ENCODE data around the gene MT2A.

DNA sequence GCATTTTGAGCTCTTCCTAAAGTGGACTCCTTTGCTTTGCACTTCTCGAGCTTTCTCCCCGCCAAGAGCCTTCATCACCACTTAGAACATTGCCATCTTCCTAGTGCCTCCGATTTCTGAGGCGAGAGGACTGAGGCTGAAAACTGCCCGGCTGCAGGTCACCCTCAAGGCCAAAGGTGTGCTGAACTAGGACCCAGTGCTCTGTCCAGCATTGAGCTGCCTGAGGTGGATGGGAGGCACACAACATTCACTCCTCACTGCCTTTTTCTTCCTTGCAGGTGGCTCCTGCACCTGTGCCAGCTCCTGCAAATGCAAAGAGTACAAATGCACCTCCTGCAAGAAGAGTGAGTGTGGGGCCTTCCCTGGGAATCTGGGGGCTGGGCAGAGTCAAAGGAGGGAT lies 35.4 kb downstream of the MT2A start:
- TF ChIP-seq, protein P1, sequence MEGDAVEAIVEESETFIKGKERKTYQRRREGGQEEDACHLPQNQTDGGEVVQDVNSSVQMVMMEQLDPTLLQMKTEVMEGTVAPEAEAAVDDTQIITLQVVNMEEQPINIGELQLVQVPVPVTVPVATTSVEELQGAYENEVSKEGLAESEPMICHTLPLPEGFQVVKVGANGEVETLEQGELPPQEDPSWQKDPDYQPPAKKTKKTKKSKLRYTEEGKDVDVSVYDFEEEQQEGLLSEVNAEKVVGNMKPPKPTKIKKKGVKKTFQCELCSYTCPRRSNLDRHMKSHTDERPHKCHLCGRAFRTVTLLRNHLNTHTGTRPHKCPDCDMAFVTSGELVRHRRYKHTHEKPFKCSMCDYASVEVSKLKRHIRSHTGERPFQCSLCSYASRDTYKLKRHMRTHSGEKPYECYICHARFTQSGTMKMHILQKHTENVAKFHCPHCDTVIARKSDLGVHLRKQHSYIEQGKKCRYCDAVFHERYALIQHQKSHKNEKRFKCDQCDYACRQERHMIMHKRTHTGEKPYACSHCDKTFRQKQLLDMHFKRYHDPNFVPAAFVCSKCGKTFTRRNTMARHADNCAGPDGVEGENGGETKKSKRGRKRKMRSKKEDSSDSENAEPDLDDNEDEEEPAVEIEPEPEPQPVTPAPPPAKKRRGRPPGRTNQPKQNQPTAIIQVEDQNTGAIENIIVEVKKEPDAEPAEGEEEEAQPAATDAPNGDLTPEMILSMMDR (IDR thresholded peaks at IDR 0.05), result 0 out of 2 replicates have a peak, but pooled peaks have one; percentile 28
- TF ChIP-seq, protein P2, sequence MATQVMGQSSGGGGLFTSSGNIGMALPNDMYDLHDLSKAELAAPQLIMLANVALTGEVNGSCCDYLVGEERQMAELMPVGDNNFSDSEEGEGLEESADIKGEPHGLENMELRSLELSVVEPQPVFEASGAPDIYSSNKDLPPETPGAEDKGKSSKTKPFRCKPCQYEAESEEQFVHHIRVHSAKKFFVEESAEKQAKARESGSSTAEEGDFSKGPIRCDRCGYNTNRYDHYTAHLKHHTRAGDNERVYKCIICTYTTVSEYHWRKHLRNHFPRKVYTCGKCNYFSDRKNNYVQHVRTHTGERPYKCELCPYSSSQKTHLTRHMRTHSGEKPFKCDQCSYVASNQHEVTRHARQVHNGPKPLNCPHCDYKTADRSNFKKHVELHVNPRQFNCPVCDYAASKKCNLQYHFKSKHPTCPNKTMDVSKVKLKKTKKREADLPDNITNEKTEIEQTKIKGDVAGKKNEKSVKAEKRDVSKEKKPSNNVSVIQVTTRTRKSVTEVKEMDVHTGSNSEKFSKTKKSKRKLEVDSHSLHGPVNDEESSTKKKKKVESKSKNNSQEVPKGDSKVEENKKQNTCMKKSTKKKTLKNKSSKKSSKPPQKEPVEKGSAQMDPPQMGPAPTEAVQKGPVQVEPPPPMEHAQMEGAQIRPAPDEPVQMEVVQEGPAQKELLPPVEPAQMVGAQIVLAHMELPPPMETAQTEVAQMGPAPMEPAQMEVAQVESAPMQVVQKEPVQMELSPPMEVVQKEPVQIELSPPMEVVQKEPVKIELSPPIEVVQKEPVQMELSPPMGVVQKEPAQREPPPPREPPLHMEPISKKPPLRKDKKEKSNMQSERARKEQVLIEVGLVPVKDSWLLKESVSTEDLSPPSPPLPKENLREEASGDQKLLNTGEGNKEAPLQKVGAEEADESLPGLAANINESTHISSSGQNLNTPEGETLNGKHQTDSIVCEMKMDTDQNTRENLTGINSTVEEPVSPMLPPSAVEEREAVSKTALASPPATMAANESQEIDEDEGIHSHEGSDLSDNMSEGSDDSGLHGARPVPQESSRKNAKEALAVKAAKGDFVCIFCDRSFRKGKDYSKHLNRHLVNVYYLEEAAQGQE (IDR thresholded peaks at IDR 0.05; ENCODE audit: insufficient read depth in 1 of 2, low read depth in 2 of 2, low read length in 1 of 2), result peak; percentile 57 to 77; a peak in 3 of 4 replicates
- TF ChIP-seq POLR2AphosphoS5 (IDR thresholded peaks at IDR 0.05; ENCODE audit: low read depth, low read length), result no peak
- TF ChIP-seq SIN3A (IDR thresholded peaks at IDR 0.05; ENCODE audit: borderline replicate concordance, insufficient read depth, low read depth, low read length), result no peak
- no peak for TF ChIP-seq TCF7L2 (IDR thresholded peaks at IDR 0.05; ENCODE audit: low read depth, low read length)
